ENCODE results near the gene RBBP8.
"Not testable (repeated sequence)": the region's sequence is repeated elsewhere in the genome, so short reads cannot be mapped to it uniquely, and the experiment has no call there.

Gene RBBP8

GRCh38 chr18:22933206-22933965 lies at the start of gene RBBP8:
Gene RBBP8, plus strand, starts transcription at chr18:22933328. Its CDS starts 3,524 bp downstream, at chr18:22936852.
- Histone ChIP-seq H3K27ac (ENCODE audit: low read depth, low read length) (peak within 1 kb of the TSS; percentile 86), H3K79me2 (ENCODE audit: insufficient read depth, low read length) (peaks cover 45% of the 10 kb centered on the region)

DNA sequence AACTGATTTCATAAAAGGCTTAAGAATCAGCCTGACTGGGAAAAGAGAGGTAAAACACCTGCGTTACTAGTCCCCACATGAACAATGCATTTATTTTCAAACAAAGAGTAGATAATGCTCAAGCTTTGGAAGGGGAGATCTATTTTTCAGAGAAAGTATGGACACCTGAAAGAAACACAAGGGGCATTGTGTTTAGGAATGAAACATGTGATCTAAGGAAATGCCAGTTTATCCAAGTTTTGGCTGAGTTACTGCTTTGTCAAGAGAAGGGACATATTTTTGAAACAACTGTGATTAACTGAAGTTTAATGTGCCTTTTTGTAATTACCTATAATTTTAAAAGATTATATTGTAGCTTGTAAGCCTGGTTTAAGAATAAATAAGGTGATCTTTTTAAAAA lies 49.3 kb upstream of the RBBP8 start:
- H3K9me3 ChIP-seq (ENCODE audit: insufficient read depth, low read length): no peaks in the 10 kb centered on the region
- no peak overlapping the region for H3K4me2 ChIP-seq (ENCODE audit: low read depth, low read length, poor library complexity, severe bottlenecking)
- no peaks in the 10 kb centered on the region for H3F3A ChIP-seq (ENCODE audit: insufficient read depth)
- no peaks in the 10 kb centered on the region for H3K79me2 ChIP-seq (ENCODE audit: insufficient read depth, low read length)
- no peak overlapping the region for H3K27ac ChIP-seq (ENCODE audit: low read depth, low read length)
- H3K9me2 ChIP-seq (replicated peaks; ENCODE audit: insufficient read depth, low read length): no peaks in the 10 kb centered on the region
- TF ChIP-seq, protein P1, sequence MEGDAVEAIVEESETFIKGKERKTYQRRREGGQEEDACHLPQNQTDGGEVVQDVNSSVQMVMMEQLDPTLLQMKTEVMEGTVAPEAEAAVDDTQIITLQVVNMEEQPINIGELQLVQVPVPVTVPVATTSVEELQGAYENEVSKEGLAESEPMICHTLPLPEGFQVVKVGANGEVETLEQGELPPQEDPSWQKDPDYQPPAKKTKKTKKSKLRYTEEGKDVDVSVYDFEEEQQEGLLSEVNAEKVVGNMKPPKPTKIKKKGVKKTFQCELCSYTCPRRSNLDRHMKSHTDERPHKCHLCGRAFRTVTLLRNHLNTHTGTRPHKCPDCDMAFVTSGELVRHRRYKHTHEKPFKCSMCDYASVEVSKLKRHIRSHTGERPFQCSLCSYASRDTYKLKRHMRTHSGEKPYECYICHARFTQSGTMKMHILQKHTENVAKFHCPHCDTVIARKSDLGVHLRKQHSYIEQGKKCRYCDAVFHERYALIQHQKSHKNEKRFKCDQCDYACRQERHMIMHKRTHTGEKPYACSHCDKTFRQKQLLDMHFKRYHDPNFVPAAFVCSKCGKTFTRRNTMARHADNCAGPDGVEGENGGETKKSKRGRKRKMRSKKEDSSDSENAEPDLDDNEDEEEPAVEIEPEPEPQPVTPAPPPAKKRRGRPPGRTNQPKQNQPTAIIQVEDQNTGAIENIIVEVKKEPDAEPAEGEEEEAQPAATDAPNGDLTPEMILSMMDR (IDR thresholded peaks at IDR 0.05; ENCODE audit: insufficient read depth, low read length, poor library complexity, severe bottlenecking): no peak
- no peak for TF ChIP-seq EZH2phosphoT487 (conservative IDR thresholded peaks at IDR 0.05; ENCODE audit: low read length)
- H3K9ac ChIP-seq (ENCODE audit: low read length): no peak overlapping the region
- no peaks in the 10 kb centered on the region for H4K20me1 ChIP-seq (ENCODE audit: low read depth, low read length)
- no peak overlapping the region for H3K4me3 ChIP-seq (ENCODE audit: insufficient read depth, low read length, poor library complexity, severe bottlenecking)
- H2AFZ ChIP-seq (ENCODE audit: low read depth, low read length, severe bottlenecking): no peak overlapping the region
- no peaks in the 10 kb centered on the region for H3K36me3 ChIP-seq (ENCODE audit: low read length)
- no peaks in the 10 kb centered on the region for H3K27me3 ChIP-seq (ENCODE audit: low read length)

More at GRCh38 chr18:22933206-22933965, at the start of gene RBBP8:
- Histone ChIP-seq H3K4me2 (ENCODE audit: low read depth, low read length, poor library complexity, severe bottlenecking) (peak within 1 kb of the TSS; percentile 99), H3K9me3 (ENCODE audit: insufficient read depth, low read length) (no peaks in the 10 kb centered on the region), H3K9ac (ENCODE audit: low read length) (peak within 1 kb of the TSS; percentile 89), H3K4me3 (ENCODE audit: insufficient read depth, low read length, poor library complexity, severe bottlenecking) (peak within 1 kb of the TSS; percentile 69), H3K27me3 (ENCODE audit: low read length) (no peaks in the 10 kb centered on the region), H3F3A (ENCODE audit: insufficient read depth) (peaks cover 32% of the 10 kb centered on the region), H4K20me1 (ENCODE audit: low read depth, low read length) (0 out of 2 replicates have a peak, but pooled peaks cover 3% of the 10 kb centered on the region), H3K36me3 (ENCODE audit: low read length) (peaks cover 29% of the 10 kb centered on the region), H2AFZ (ENCODE audit: low read depth, low read length, severe bottlenecking) (peak within 1 kb of the TSS; percentile 94), H3K9me2 (replicated peaks; ENCODE audit: insufficient read depth, low read length) (no peaks in the 10 kb centered on the region)
- no peak for TF ChIP-seq EZH2phosphoT487 (conservative IDR thresholded peaks at IDR 0.05; ENCODE audit: low read length)
- TF ChIP-seq, protein P1 (IDR thresholded peaks at IDR 0.05; ENCODE audit: insufficient read depth, low read length, poor library complexity, severe bottlenecking): no peak

DNA sequence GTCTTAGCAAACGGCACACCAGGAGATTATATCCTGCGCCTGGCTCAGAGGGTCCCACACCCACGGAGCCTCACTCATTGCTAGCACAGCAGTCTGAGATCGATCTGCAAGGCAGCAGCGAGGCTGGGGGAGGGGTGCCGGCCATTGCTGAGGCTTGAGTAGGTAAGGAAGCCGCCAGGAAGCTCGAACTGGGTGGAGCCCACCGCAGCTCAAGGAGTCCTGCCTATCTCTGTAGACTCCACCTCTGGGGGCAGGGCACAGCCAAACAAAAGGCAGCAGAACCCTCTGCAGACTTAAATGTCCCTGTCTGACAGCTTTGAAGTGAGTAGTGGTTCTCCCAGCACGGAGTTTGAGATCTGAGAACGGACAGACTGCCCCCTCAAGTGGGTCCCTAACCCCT lies 47.4 kb upstream of the RBBP8 start:
- not testable (repeated sequence) for H3K4me3 ChIP-seq (ENCODE audit: insufficient read depth, low read length, poor library complexity, severe bottlenecking); H3K9me2 ChIP-seq (replicated peaks; ENCODE audit: insufficient read depth, low read length); H3K9ac ChIP-seq (ENCODE audit: low read length); H3K27me3 ChIP-seq (ENCODE audit: low read length); H2AFZ ChIP-seq (ENCODE audit: low read depth, low read length, severe bottlenecking); H3K27ac ChIP-seq (ENCODE audit: low read depth, low read length); H3K9me3 ChIP-seq (ENCODE audit: insufficient read depth, low read length); H3K4me2 ChIP-seq (ENCODE audit: low read depth, low read length, poor library complexity, severe bottlenecking); H3F3A ChIP-seq (ENCODE audit: insufficient read depth); H3K36me3 ChIP-seq (ENCODE audit: low read length); H4K20me1 ChIP-seq (ENCODE audit: low read depth, low read length); H3K79me2 ChIP-seq (ENCODE audit: insufficient read depth, low read length)

DNA sequence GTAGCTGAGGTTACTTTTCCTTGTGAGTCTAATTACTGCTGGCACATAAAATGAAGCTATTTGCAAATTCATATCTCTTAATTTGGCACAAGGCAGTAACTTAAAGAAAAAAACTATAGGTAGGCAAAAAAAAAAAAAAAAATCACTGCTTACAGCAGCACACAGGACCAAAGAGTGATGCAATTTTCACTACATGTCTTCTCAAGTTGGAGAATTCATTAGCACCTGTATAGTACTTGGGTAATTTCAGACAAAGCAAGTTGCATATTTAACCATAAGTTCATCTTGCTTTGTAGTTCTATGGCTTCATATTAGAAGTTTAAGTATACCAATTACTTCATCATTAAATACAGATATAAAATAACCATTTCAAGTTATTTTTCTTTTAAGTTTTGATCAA lies 33.7 kb upstream of the RBBP8 start:
- Histone ChIP-seq H3F3A (ENCODE audit: insufficient read depth) (no peaks in the 10 kb centered on the region), H3K27ac (ENCODE audit: low read depth, low read length) (no peak overlapping the region), H3K9ac (ENCODE audit: low read length) (no peak overlapping the region), H3K27me3 (ENCODE audit: low read length) (no peaks in the 10 kb centered on the region), H3K9me2 (replicated peaks; ENCODE audit: insufficient read depth, low read length) (no peaks in the 10 kb centered on the region), H3K4me2 (ENCODE audit: low read depth, low read length, poor library complexity, severe bottlenecking) (no peak overlapping the region), H3K36me3 (ENCODE audit: low read length) (no peaks in the 10 kb centered on the region), H3K79me2 (ENCODE audit: insufficient read depth, low read length) (no peaks in the 10 kb centered on the region), H4K20me1 (ENCODE audit: low read depth, low read length) (peaks cover 2% of the 10 kb centered on the region; the same call in 1 of the 2 replicates), H3K9me3 (ENCODE audit: insufficient read depth, low read length) (peaks cover 8% of the 10 kb centered on the region; the same call in 1 of the 2 replicates), H3K4me3 (ENCODE audit: insufficient read depth, low read length, poor library complexity, severe bottlenecking) (no peak overlapping the region), H2AFZ (ENCODE audit: low read depth, low read length, severe bottlenecking) (no peak overlapping the region)
- TF ChIP-seq, protein P1 (IDR thresholded peaks at IDR 0.05; ENCODE audit: insufficient read depth, low read length, poor library complexity, severe bottlenecking): no peak
- no peak for TF ChIP-seq EZH2phosphoT487 (conservative IDR thresholded peaks at IDR 0.05; ENCODE audit: low read length)
